Fibroblast of upper back skin (primary cell): ENCODE data around the gene LAMC3.
"Not testable (repeated sequence)": the region's sequence is repeated elsewhere in the genome, so short reads cannot be mapped to it uniquely, and the experiment has no call there.

ENCODE experiments used
- DNase-seq: peaks from one replicate; pipeline ENCODE4 v3.0.0-alpha.2; 2013

Gene LAMC3

GRCh38 chr9:130992682-130993032 lies 16.3 kb upstream of the LAMC3 start:
- DNase-seq, result no peak

- no peak for DNase-seq
Measured at GRCh38 chr9:130993303-130994030, 15.5 kb upstream of the LAMC3 start.

- no peak for DNase-seq
Measured at GRCh38 chr9:130994135-130995085, 14.6 kb upstream of the LAMC3 start.

- DNase-seq, result peak; percentile 77
Measured at GRCh38 chr9:130995086-130996011, 13.6 kb upstream of the LAMC3 start.

- DNase-seq, result no peak
Measured at GRCh38 chr9:130996205-130996604, 12.8 kb upstream of the LAMC3 start.

GRCh38 chr9:130996676-130997394 lies 12.1 kb upstream of the LAMC3 start:
- DNase-seq, result no peak

- DNase-seq, result no peak
Measured at GRCh38 chr9:130997395-130997684, 11.6 kb upstream of the LAMC3 start.

GRCh38 chr9:130997925-130998596 lies 10.9 kb upstream of the LAMC3 start:
- peak; percentile 61 for DNase-seq

GRCh38 chr9:130998597-130999244 lies 10.3 kb upstream of the LAMC3 start:
- no peak for DNase-seq

- DNase-seq, result no peak
Measured at GRCh38 chr9:130999245-130999623, 9.7 kb upstream of the LAMC3 start.

- not testable (repeated sequence) for DNase-seq
Measured at GRCh38 chr9:131000526-131000925, 8.4 kb upstream of the LAMC3 start.

- no peak for DNase-seq
Measured at GRCh38 chr9:131001021-131001420, 8.0 kb upstream of the LAMC3 start.

- DNase-seq, result no peak
Measured at GRCh38 chr9:131001990-131002389, 7.0 kb upstream of the LAMC3 start.

GRCh38 chr9:131006601-131007000 lies 2.4 kb upstream of the LAMC3 start:
- DNase-seq, result no peak

GRCh38 chr9:131008086-131008485 lies 888 bp upstream of the LAMC3 start:
- DNase-seq, result no peak

GRCh38 chr9:131008563-131008908 lies 438 bp upstream of the LAMC3 start:
- no peak for DNase-seq

- DNase-seq, result no peak
Measured at GRCh38 chr9:131010482-131011273, 1.7 kb downstream of the LAMC3 start.

- no peak for DNase-seq
Measured at GRCh38 chr9:131011274-131012022, 2.5 kb downstream of the LAMC3 start.

GRCh38 chr9:131012023-131012334 lies 3.0 kb downstream of the LAMC3 start:
- DNase-seq, result no peak

GRCh38 chr9:131012396-131012917 lies 3.5 kb downstream of the LAMC3 start:
- no peak for DNase-seq
